Measurements from ENCODE around the gene CEP104. TPM values are rescaled to one million over a fixed set of nuclear protein-coding genes. Genes with fewer than 3 reads are reported as not detected.

Gene CEP104
- total and polyA plus RNA-seq, 2 experiments from 2014 or later: 20.5 to 32.2 TPM

- no peaks in the 10 kb centered on the region for H3K36me3 ChIP-seq (ENCODE audit: insufficient read depth)
- peaks cover 12% of the 10 kb centered on the region for H3K27me3 Mint-ChIP-seq (ENCODE audit: insufficient read depth, low read depth, poor library complexity)
- TF ChIP-seq POLR2AphosphoS5 (IDR thresholded peaks at IDR 0.05; ENCODE audit: low read depth) (no peak), CTCF (conservative IDR thresholded peaks at IDR 0.05; ENCODE audit: low read depth in 2 of 2) (no peak), ZNF331 (CRISPR knock-in tag; IDR thresholded peaks at IDR 0.05; ENCODE audit: low read depth) (no peak), CREB1 (CRISPR knock-in tag; IDR thresholded peaks at IDR 0.05; ENCODE audit: low read depth) (no peak), ZNF114 (CRISPR knock-in tag; IDR thresholded peaks at IDR 0.05) (no peak), REST (IDR thresholded peaks at IDR 0.05; ENCODE audit: unreplicated experiment) (no peak), STAT1 (IDR thresholded peaks at IDR 0.05; ENCODE audit: unreplicated experiment) (no peak), EZH2phosphoT487 (IDR thresholded peaks at IDR 0.05; ENCODE audit: unreplicated experiment) (no peak), ZNF462 (CRISPR knock-in tag; IDR thresholded peaks at IDR 0.05) (no peak), JUNB (IDR thresholded peaks at IDR 0.05; ENCODE audit: unreplicated experiment) (no peak), EZH2 (IDR thresholded peaks at IDR 0.05; ENCODE audit: low read depth, unreplicated experiment) (no peak), NANOG (IDR thresholded peaks at IDR 0.05; ENCODE audit: borderline replicate concordance) (no peak)
- H4K20me1 ChIP-seq (replicated peaks; ENCODE audit: insufficient read depth): no peaks in the 10 kb centered on the region; the same call in 1 of the 2 replicates
- peaks cover under 1% of the 10 kb centered on the region; the same call in 1 of the 2 replicates for H3K4me1 ChIP-seq (ENCODE audit: insufficient read depth)
- no peak overlapping the region for H3K27ac ChIP-seq (ENCODE audit: low read depth)
- no peak for ATAC-seq
- peaks cover 9% of the 10 kb centered on the region for H3K4me1 Mint-ChIP-seq
- peaks cover 32% of the 10 kb centered on the region for H3K79me2 ChIP-seq (replicated peaks; ENCODE audit: insufficient read depth)
- H3K9me2 ChIP-seq (ENCODE audit: insufficient read depth): no peaks in the 10 kb centered on the region
- H3K4me2 ChIP-seq: no peak overlapping the region
- DNase-seq (ENCODE audit: low spot score): peak; percentile 14
- H3F3A ChIP-seq (replicated peaks; ENCODE audit: low read depth): no peaks in the 10 kb centered on the region
- no peak overlapping the region for H2AFZ ChIP-seq
- H3K4me3 Mint-ChIP-seq: no peak overlapping the region
- H3K4me3 ChIP-seq: no peak overlapping the region
- no peaks in the 10 kb centered on the region for H3K36me3 Mint-ChIP-seq (ENCODE audit: low read depth)
- H3K27me3 ChIP-seq (ENCODE audit: insufficient read depth): peaks cover 2% of the 10 kb centered on the region; the same call in 1 of the 2 replicates
- no peaks in the 10 kb centered on the region for H3K9me3 Mint-ChIP-seq
- H3K27ac Mint-ChIP-seq: no peak overlapping the region
Observed at GRCh38 chr1:3852711-3853485, 4.1 kb downstream of the CEP104 start.

Measured in GM23338 (cell line).